Neural cell (in vitro differentiated cells): Measurements from ENCODE around the gene MAP3K14.

ENCODE experiments used
- EP300 ChIP-seq: fragments of 450-650 bp; conservative IDR thresholded peaks from 2 replicates; pipeline ENCODE4 v1.6.1; 2014; ENCODE audit warnings: antibody characterized with exemption, mild to moderate bottlenecking, moderate library complexity; ENCODE audit not compliant: poor library complexity, severe bottlenecking
- EZH2 ChIP-seq: fragments of 200-600, 300-800 bp; shearing (Covaris generic), sonication (generic); IDR thresholded peaks from 2 replicates; pipeline ENCODE4 v1.6.1; 2014; ENCODE audit warnings: antibody characterized with exemption, low read length, borderline replicate concordance, mild to moderate bottlenecking; ENCODE audit not compliant: insufficient read depth, poor library complexity, severe bottlenecking
- MXI1 ChIP-seq: fragments of 450-650 bp; conservative IDR thresholded peaks from 2 replicates; pipeline ENCODE4 v1.6.1; 2014; ENCODE audit warnings: antibody characterized with exemption, mild to moderate bottlenecking; ENCODE audit not compliant: poor library complexity, severe bottlenecking
- POLR2AphosphoS5 ChIP-seq: IDR thresholded peaks from 2 replicates; pipeline ENCODE4 v1.6.1; 2012
- SMC3 ChIP-seq: fragments of 450-650 bp; conservative IDR thresholded peaks from 2 replicates; pipeline ENCODE4 v1.6.1; 2014; ENCODE audit warnings: antibody characterized with exemption, mild to moderate bottlenecking, moderate library complexity; ENCODE audit not compliant: poor library complexity
- TAF1 ChIP-seq: IDR thresholded peaks from 2 replicates; pipeline ENCODE4 v1.6.1; 2012; ENCODE audit warnings: low read depth
- TF ChIP-seq, protein P1 (sequence below): fragments of 450-650 bp; IDR thresholded peaks from 2 replicates; pipeline ENCODE4 v1.5.1; 2014; ENCODE audit warnings: antibody characterized with exemption, mild to moderate bottlenecking, moderate library complexity; ENCODE audit not compliant: poor library complexity, severe bottlenecking
- TF ChIP-seq, protein P2 (sequence below): IDR thresholded peaks from 2 replicates; pipeline ENCODE4 v1.6.1; 2012; ENCODE audit warnings: borderline replicate concordance

DNA sequence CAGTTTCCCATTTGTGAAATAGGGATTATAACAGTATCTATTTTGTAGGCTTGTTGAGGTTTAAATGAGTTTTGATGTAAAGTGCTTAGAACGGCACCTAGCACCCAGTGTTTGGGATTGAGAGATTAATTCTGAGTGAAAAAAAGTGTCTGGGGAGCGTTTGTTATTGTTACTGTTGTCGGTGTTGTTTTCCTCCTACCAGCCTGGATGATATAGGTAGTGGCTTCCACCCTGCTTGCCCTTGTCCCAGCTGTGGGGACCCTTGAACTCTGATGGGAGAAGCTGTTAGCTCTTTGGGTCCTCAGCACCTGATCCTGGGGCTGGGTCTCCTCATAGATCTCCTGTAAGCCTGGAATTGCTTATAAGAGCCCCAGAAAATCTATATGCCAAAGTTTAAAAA lies 90.2 kb downstream of the MAP3K14 start:
- TF ChIP-seq EZH2, result no peak
- TF ChIP-seq, protein P1, sequence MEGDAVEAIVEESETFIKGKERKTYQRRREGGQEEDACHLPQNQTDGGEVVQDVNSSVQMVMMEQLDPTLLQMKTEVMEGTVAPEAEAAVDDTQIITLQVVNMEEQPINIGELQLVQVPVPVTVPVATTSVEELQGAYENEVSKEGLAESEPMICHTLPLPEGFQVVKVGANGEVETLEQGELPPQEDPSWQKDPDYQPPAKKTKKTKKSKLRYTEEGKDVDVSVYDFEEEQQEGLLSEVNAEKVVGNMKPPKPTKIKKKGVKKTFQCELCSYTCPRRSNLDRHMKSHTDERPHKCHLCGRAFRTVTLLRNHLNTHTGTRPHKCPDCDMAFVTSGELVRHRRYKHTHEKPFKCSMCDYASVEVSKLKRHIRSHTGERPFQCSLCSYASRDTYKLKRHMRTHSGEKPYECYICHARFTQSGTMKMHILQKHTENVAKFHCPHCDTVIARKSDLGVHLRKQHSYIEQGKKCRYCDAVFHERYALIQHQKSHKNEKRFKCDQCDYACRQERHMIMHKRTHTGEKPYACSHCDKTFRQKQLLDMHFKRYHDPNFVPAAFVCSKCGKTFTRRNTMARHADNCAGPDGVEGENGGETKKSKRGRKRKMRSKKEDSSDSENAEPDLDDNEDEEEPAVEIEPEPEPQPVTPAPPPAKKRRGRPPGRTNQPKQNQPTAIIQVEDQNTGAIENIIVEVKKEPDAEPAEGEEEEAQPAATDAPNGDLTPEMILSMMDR, result no peak
- TF ChIP-seq POLR2AphosphoS5, result no peak
- TF ChIP-seq MXI1, result no peak
- TF ChIP-seq, protein P2, sequence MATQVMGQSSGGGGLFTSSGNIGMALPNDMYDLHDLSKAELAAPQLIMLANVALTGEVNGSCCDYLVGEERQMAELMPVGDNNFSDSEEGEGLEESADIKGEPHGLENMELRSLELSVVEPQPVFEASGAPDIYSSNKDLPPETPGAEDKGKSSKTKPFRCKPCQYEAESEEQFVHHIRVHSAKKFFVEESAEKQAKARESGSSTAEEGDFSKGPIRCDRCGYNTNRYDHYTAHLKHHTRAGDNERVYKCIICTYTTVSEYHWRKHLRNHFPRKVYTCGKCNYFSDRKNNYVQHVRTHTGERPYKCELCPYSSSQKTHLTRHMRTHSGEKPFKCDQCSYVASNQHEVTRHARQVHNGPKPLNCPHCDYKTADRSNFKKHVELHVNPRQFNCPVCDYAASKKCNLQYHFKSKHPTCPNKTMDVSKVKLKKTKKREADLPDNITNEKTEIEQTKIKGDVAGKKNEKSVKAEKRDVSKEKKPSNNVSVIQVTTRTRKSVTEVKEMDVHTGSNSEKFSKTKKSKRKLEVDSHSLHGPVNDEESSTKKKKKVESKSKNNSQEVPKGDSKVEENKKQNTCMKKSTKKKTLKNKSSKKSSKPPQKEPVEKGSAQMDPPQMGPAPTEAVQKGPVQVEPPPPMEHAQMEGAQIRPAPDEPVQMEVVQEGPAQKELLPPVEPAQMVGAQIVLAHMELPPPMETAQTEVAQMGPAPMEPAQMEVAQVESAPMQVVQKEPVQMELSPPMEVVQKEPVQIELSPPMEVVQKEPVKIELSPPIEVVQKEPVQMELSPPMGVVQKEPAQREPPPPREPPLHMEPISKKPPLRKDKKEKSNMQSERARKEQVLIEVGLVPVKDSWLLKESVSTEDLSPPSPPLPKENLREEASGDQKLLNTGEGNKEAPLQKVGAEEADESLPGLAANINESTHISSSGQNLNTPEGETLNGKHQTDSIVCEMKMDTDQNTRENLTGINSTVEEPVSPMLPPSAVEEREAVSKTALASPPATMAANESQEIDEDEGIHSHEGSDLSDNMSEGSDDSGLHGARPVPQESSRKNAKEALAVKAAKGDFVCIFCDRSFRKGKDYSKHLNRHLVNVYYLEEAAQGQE, result no peak
- no peak for TF ChIP-seq TAF1
- TF ChIP-seq EP300, result no peak
- no peak for TF ChIP-seq SMC3
